ENCODE results near the gene TCF7L2.

TCF7L2 gene

DNA sequence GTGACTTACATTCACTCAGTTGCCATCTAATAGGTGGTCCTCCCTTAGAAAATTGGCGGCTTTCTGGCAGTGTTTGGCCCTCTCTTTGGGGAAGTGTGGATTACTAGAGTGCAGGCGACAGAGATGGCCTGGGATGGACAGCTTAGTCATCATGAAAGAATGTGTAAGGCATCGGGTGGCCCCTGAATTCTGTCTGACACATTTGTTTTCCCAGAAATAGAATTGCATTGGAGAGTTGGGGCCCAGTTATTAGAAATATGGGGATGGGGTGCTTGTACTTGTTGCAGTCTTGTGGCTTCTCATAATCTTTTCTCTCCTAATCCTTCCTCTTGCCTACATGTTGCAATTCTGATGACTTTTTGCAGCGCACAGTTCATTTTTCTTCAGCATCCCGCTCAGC lies 13.8 kb downstream of the TCF7L2 start:
- Mint-ChIP-seq H3K36me3 (ENCODE audit: low read depth) (peaks cover 62% of the 10 kb centered on the region), H3K9me3 (no peaks in the 10 kb centered on the region), H3K27me3 (ENCODE audit: low read depth) (no peaks in the 10 kb centered on the region), H3K4me3 (peak overlapping the region in 1 of 3 experiments; percentile 3), H3K4me1 (peaks cover 78% of the 10 kb centered on the region), H3K27ac (peak overlapping the region in 2 of 3 experiments; percentile 3 to 5)
- no peak for TF ChIP-seq CTCF (IDR thresholded peaks at IDR 0.05; ENCODE audit: unreplicated experiment in 3 of 3)

- H3K4me3 Mint-ChIP-seq = no peak overlapping the region
- no peaks in the 10 kb centered on the region for H3K27me3 Mint-ChIP-seq (ENCODE audit: low read depth)
- peaks cover 75% of the 10 kb centered on the region for H3K4me1 Mint-ChIP-seq
- TF ChIP-seq CTCF (IDR thresholded peaks at IDR 0.05; ENCODE audit: unreplicated experiment in 3 of 3) = no peak
- peak overlapping the region in 2 of 3 experiments; percentile 31 to 64 for H3K27ac Mint-ChIP-seq
- peaks cover 68% of the 10 kb centered on the region for H3K36me3 Mint-ChIP-seq (ENCODE audit: low read depth)
- no peaks in the 10 kb centered on the region for H3K9me3 Mint-ChIP-seq
Measured at GRCh38 chr10:112964482-112964881, 14.4 kb downstream of the TCF7L2 start.

DNA sequence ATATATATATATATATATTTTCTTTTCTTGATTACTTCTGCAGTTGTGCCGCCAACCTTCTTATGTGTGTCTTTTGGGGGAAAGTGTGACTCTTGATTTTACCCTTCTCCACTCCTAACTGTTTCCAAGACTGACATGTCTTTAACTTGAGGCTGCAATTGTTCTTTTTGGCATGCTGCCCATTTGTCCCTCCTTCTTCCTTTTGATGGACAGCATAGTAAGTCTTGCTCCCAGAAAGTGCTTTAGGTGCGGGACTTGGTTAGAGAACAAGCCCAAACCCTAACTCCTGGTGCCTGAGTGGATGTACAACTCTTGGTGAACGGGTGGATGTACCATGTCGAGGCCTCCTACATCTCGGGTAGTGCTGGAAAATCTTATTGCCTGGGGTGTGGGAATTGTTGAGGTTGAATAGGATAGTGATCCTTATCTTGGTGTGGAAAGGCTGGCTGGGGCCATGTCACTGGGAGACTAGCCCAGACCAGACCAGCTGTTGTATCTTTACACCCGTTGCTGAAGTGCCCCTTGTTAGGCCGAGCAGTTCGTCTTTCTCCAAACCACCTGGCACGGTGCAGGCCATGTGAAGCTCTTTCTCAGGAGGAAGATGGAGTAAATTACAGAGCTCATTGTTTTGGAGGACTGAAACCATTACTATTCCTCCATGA lies 16.3 kb downstream of the TCF7L2 start:
- Mint-ChIP-seq H3K27ac (peak overlapping the region; percentile 46 to 59 (median 50)), H3K4me1 (peaks cover 74% of the 10 kb centered on the region), H3K4me3 (peak overlapping the region in 1 of 3 experiments; percentile 10), H3K9me3 (no peaks in the 10 kb centered on the region), H3K27me3 (ENCODE audit: low read depth) (no peaks in the 10 kb centered on the region), H3K36me3 (ENCODE audit: low read depth) (peaks cover 75% of the 10 kb centered on the region)
- no peak for TF ChIP-seq CTCF (IDR thresholded peaks at IDR 0.05; ENCODE audit: unreplicated experiment in 3 of 3)

- Mint-ChIP-seq H3K4me1 (peaks cover 66% of the 10 kb centered on the region), H3K27me3 (ENCODE audit: low read depth) (no peaks in the 10 kb centered on the region), H3K36me3 (ENCODE audit: low read depth) (peaks cover 70% of the 10 kb centered on the region), H3K9me3 (no peaks in the 10 kb centered on the region), H3K4me3 (no peak overlapping the region), H3K27ac (peak overlapping the region in 2 of 3 experiments; percentile 50 to 59)
- no peak for TF ChIP-seq CTCF (IDR thresholded peaks at IDR 0.05; ENCODE audit: unreplicated experiment in 3 of 3)
Measured at GRCh38 chr10:112967200-112967599, 17.2 kb downstream of the TCF7L2 start.

GRCh38 chr10:112969131-112969530 lies 19.1 kb downstream of the TCF7L2 start:
- H3K36me3 Mint-ChIP-seq (ENCODE audit: low read depth) = peaks cover 79% of the 10 kb centered on the region
- no peaks in the 10 kb centered on the region for H3K27me3 Mint-ChIP-seq (ENCODE audit: low read depth)
- TF ChIP-seq CTCF (IDR thresholded peaks at IDR 0.05; ENCODE audit: unreplicated experiment in 3 of 3) = no peak

GRCh38 chr10:112969542-112969941 lies 19.5 kb downstream of the TCF7L2 start:
- Mint-ChIP-seq H3K27ac (no peak overlapping the region), H3K36me3 (ENCODE audit: low read depth) (peaks cover 77% of the 10 kb centered on the region), H3K4me1 (peaks cover 48% of the 10 kb centered on the region), H3K27me3 (ENCODE audit: low read depth) (no peaks in the 10 kb centered on the region), H3K9me3 (no peaks in the 10 kb centered on the region), H3K4me3 (no peak overlapping the region)
- no peak for TF ChIP-seq CTCF (IDR thresholded peaks at IDR 0.05; ENCODE audit: unreplicated experiment in 3 of 3)

More at GRCh38 chr10:112969131-112969530, 19.1 kb downstream of the TCF7L2 start:
- H3K4me3 Mint-ChIP-seq = no peak overlapping the region
- no peaks in the 10 kb centered on the region for H3K9me3 Mint-ChIP-seq
- peaks cover 52% of the 10 kb centered on the region for H3K4me1 Mint-ChIP-seq
- no peak overlapping the region for H3K27ac Mint-ChIP-seq

Measured in nephron (organoid).